Upper lobe of right lung (tissue), 1 donor: ENCODE results near the gene CTSE. TPM values are rescaled to one million over a fixed set of nuclear protein-coding genes. Genes with fewer than 3 reads are reported as not detected.
"Not testable (repeated sequence)": the region's sequence is repeated elsewhere in the genome, so short reads cannot be mapped to it uniquely, and the experiment has no call there.

Experiments used
- ATAC-seq: fragments of 200-7000 bp; cut with Tn5 transposase; one replicate; pipeline ENCODE4 v1.9.1; 2020; ENCODE audit warnings: mild to moderate bottlenecking, moderate library complexity
- DNase-seq: peaks from one replicate; pipeline ENCODE4 v3.0.0-alpha.2; 2020
- H3K27ac ChIP-seq: fragments of 200-600 bp; one replicate; pipeline ENCODE4 v1.8.0; 2022
- H3K27me3 ChIP-seq: fragments of 200-600 bp; one replicate; pipeline ENCODE4 v1.8.0; 2022; ENCODE audit warnings: mild to moderate bottlenecking
- H3K36me3 ChIP-seq: fragments of 200-600 bp; one replicate; pipeline ENCODE4 v1.8.0; 2022
- H3K4me1 ChIP-seq: fragments of 200-600 bp; one replicate; pipeline ENCODE4 v1.8.0; 2022
- H3K4me3 ChIP-seq: fragments of 200-600 bp; one replicate; pipeline ENCODE4 v1.8.0; 2022; ENCODE audit warnings: mild to moderate bottlenecking
- H3K9me3 ChIP-seq: fragments of 200-600 bp; one replicate; pipeline ENCODE4 v1.8.0; 2022
- CTCF ChIP-seq: fragments of 200-600 bp; IDR thresholded peaks from one replicate; pipeline ENCODE4 v1.8.0; 2022; ENCODE audit warnings: antibody characterized with exemption
- intact Hi-C: fragments of 100-400 bp; cut with DNase I; formaldehyde crosslinking; loops from one replicate; pipeline ENCODE4 v1.11.0; 2022
- total RNA-seq: library from RNA; stranded (reverse); fragmentation: NEBNext Ultra II Directional; extraction: Animal tissue kit (Norgen Biotek cat#: 25700); gene quantifications from one replicate; pipeline ENCODE4 v1.2.1, GENCODE V29; 2021
- donor health status: DM: no; HTN: yes; CAD: no; lungs with severe emphysema.

Gene CTSE
- total RNA-seq, 1 donor from 2014 or later, result 85.8 TPM

- DNase-seq, result peak; percentile 72
- Histone ChIP-seq H3K9me3 (no peaks in the 10 kb centered on the region), H3K27ac (no peak overlapping the region), H3K36me3 (no peaks in the 10 kb centered on the region), H3K27me3 (no peaks in the 10 kb centered on the region), H3K4me1 (peaks cover 19% of the 10 kb centered on the region), H3K4me3 (peak overlapping the region; percentile 5)
- no peak for TF ChIP-seq CTCF
- ATAC-seq, result peak; percentile 82
- intact Hi-C loops, result no loop called here
Observed at GRCh38 chr1:206001476-206001888, 22.2 kb downstream of the CTSE start.

- Histone ChIP-seq H3K27ac (no peak overlapping the region), H3K36me3 (no peaks in the 10 kb centered on the region), H3K4me1 (peaks cover 19% of the 10 kb centered on the region), H3K9me3 (no peaks in the 10 kb centered on the region), H3K4me3 (no peak overlapping the region), H3K27me3 (no peaks in the 10 kb centered on the region)
- ATAC-seq (no peak), DNase-seq (no peak)
- intact Hi-C loops, result no loop called here
- no peak for TF ChIP-seq CTCF
Observed at GRCh38 chr1:206000641-206001339, 22.9 kb downstream of the CTSE start.

- peak; percentile 45 for DNase-seq
Observed at GRCh38 chr1:205998457-205999241, 25.0 kb downstream of the CTSE start.

GRCh38 chr1:205996641-205997040 is 27.1 kb downstream of the CTSE start:
- H3K4me3 ChIP-seq, ATAC-seq, H3K4me1 ChIP-seq, H3K27me3 ChIP-seq, DNase-seq, intact Hi-C loops, H3K9me3 ChIP-seq, H3K27ac ChIP-seq, H3K36me3 ChIP-seq: not testable (repeated sequence)

More at GRCh38 chr1:205998457-205999241, 25.0 kb downstream of the CTSE start:
- H3K9me3 ChIP-seq, result no peaks in the 10 kb centered on the region
- TF ChIP-seq CTCF, result no peak
- no peak overlapping the region for H3K4me3 ChIP-seq
- no peak overlapping the region for H3K27ac ChIP-seq
- no peaks in the 10 kb centered on the region for H3K36me3 ChIP-seq
- H3K4me1 ChIP-seq, result peaks cover 19% of the 10 kb centered on the region
- no peak for ATAC-seq
- H3K27me3 ChIP-seq, result no peaks in the 10 kb centered on the region
- intact Hi-C loops, result no loop called here

GRCh38 chr1:205994346-205994745 is 29.3 kb downstream of the CTSE start:
- ATAC-seq (no peak), DNase-seq (no peak)
- no peak overlapping the region for H3K27ac ChIP-seq
- H3K36me3 ChIP-seq, result no peaks in the 10 kb centered on the region
- no peaks in the 10 kb centered on the region for H3K9me3 ChIP-seq
- no peak overlapping the region for H3K4me3 ChIP-seq
- no peaks in the 10 kb centered on the region for H3K4me1 ChIP-seq
- intact Hi-C loops, result no loop called here
- TF ChIP-seq CTCF, result no peak
- no peaks in the 10 kb centered on the region for H3K27me3 ChIP-seq

- DNase-seq, result no peak
- no peak for TF ChIP-seq CTCF
- intact Hi-C loops, result no loop called here
Observed at GRCh38 chr1:205993068-205993467, 30.6 kb downstream of the CTSE start.

More at GRCh38 chr1:205993068-205993467, 30.6 kb downstream of the CTSE start:
- Histone ChIP-seq H3K36me3 (no peaks in the 10 kb centered on the region), H3K4me3 (no peak overlapping the region), H3K4me1 (no peaks in the 10 kb centered on the region), H3K9me3 (no peaks in the 10 kb centered on the region), H3K27me3 (no peaks in the 10 kb centered on the region), H3K27ac (no peak overlapping the region)
- ATAC-seq, result no peak
